Transverse colon (tissue), 4 donors: ENCODE data around the gene DDHD1.

Experiments
- CTCF ChIP-seq, 5 experiments: fragments of 200-600 bp in 3 of 5; fragments of 450-650 bp in 2 of 5; sonication (generic) in 3 of 5; IDR thresholded peaks; 1 replicate in 2 of 5; 2 replicates in 3 of 5; pipeline ENCODE4 v1.5.1; 2016 to 2017; ENCODE audit warnings: antibody characterized with exemption in 5 of 5, inconsistent platforms in 3 of 5, mild to moderate bottlenecking in 2 of 5, moderate library complexity in 1 of 5
- EP300 ChIP-seq: sonication (generic); formaldehyde crosslinking; IDR thresholded peaks from one replicate; pipeline ENCODE4 v1.6.1; 2017; ENCODE audit warnings: antibody characterized with exemption, low read depth
- POLR2A ChIP-seq: fragments of 450-650 bp; IDR thresholded peaks from one replicate; pipeline ENCODE4 v1.6.1; 2016; ENCODE audit warnings: antibody characterized with exemption, mild to moderate bottlenecking, moderate library complexity
- POLR2AphosphoS5 ChIP-seq, 3 donors: sonication (generic); formaldehyde crosslinking; IDR thresholded peaks; one replicate each; pipeline ENCODE4 v1.6.1; 2016; ENCODE audit warnings: antibody characterized with exemption in 3 of 3

GRCh38 chr14:53043027-53043581 lies 110.0 kb downstream of the DDHD1 start:
- TF ChIP-seq CTCF (IDR thresholded peaks at IDR 0.05) (no peak), EP300 (no peak), POLR2A (no peak), POLR2AphosphoS5 (IDR thresholded peaks at IDR 0.05) (no peak)
